ENCODE results near the gene PRPSAP1.

Gene PRPSAP1

GRCh38 chr17:76274112-76274956 is 79.4 kb downstream of the PRPSAP1 start:
- no peaks in the 10 kb centered on the region for H3K9me3 ChIP-seq (replicated peaks in 1 of 11)
- H3K4me1 ChIP-seq = peaks cover 67 to 84% (median 79%) of the 10 kb centered on the region in 10 experiments
- peak overlapping the region in 7 of 11 experiments; percentile 2 to 22 (median 15); a peak in 4 of 22 replicates for H3K9ac ChIP-seq
- peaks cover 0 to 47% (median 8%) of the 10 kb centered on the region in 11 experiments; a peak in 12 of 22 replicates for H4K20me1 ChIP-seq
- no peak overlapping the region for H3K4me3 ChIP-seq
- no peaks in the 10 kb centered on the region for H3K27me3 ChIP-seq
- TF ChIP-seq Cebpa-rat (IDR thresholded peaks at IDR 0.05) = no peak
- H3K4me2 ChIP-seq = peak overlapping the region in 7 of 11 experiments; percentile 7 to 100 (median 93); a peak in 7 of 22 replicates
- H3K27ac ChIP-seq = peak overlapping the region in 10 of 11 experiments; percentile 8 to 99 (median 72); a peak in 15 of 22 replicates
- H3K36me3 ChIP-seq = peaks cover 8 to 20% (median 16%) of the 10 kb centered on the region in 11 experiments; a peak in 21 of 22 replicates

DNA sequence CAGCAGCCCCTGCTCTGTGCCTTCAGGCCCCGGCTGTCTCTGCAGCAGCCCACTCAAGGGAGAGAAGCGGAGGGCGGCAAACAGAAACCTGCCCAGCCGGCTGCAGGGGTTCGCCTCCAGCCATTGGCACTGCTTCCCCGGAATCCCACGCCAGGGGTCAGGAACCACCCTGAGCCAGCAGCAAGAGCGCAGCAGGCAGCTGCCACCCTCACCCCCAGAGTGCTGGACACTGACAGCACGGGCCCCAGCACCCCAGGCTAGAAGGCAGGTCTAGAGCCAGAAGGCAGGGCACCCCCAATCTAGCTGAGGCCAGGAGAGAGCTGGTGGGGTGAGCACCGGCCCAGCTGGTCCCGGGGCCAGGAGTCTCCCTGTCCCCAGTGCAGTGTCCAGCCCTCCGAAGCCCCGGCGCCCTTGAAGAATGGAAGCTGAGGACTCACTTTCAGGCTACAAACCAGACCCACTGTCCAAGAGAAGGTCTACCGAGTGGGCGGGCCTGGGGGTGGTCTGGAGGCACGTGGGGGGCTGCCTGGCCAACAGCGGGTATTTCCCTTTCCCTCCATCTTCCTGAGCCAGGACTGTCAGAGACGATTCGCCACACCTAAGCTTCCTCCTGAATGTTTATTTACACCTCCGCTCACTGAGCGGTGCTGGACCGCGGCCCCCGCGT is 80.1 kb downstream of the PRPSAP1 start:
- H3K36me3 ChIP-seq = peaks cover 15 to 28% (median 23%) of the 10 kb centered on the region in 11 experiments; a peak in 21 of 22 replicates
- H3K4me2 ChIP-seq = peak overlapping the region in 10 of 11 experiments; percentile 91 to 100 (median 98); a peak in 15 of 22 replicates

GRCh38 chr17:76272541-76273444 is 80.9 kb downstream of the PRPSAP1 start:
- Histone ChIP-seq H3K27me3 (no peaks in the 10 kb centered on the region), H3K9ac (peak overlapping the region; percentile 72 to 100 (median 79)), H3K4me1 (peaks cover 82 to 97% (median 92%) of the 10 kb centered on the region in 10 experiments), H4K20me1 (peaks cover 0 to 54% (median 11%) of the 10 kb centered on the region in 11 experiments; a peak in 12 of 22 replicates), H3K9me3 (replicated peaks in 1 of 11) (no peaks in the 10 kb centered on the region), H3K27ac (peak overlapping the region; percentile 70 to 99 (median 84)), H3K4me2 (peak overlapping the region; percentile 91 to 100 (median 98)), H3K4me3 (peak overlapping the region in 9 of 10 experiments; percentile 34 to 67 (median 48); a peak in 10 of 20 replicates), H3K36me3 (peaks cover 19 to 32% (median 26%) of the 10 kb centered on the region in 11 experiments; a peak in 21 of 22 replicates)
- TF ChIP-seq Cebpa-rat (IDR thresholded peaks at IDR 0.05) = no peak

More for the DNA sequence above, 80.1 kb downstream of the PRPSAP1 start:
- Histone ChIP-seq H3K4me3 (no peak overlapping the region), H3K4me1 (peaks cover 74 to 92% (median 87%) of the 10 kb centered on the region in 10 experiments), H3K9ac (peak overlapping the region in 7 of 11 experiments; percentile 22 to 100 (median 79); a peak in 7 of 22 replicates), H3K9me3 (replicated peaks in 1 of 11) (no peaks in the 10 kb centered on the region), H3K27me3 (no peaks in the 10 kb centered on the region), H4K20me1 (peaks cover 0 to 54% (median 11%) of the 10 kb centered on the region in 11 experiments; a peak in 12 of 22 replicates), H3K27ac (peak overlapping the region in 10 of 11 experiments; percentile 17 to 99 (median 84); a peak in 16 of 22 replicates)
- TF ChIP-seq Cebpa-rat (IDR thresholded peaks at IDR 0.05) = no peak

DNA sequence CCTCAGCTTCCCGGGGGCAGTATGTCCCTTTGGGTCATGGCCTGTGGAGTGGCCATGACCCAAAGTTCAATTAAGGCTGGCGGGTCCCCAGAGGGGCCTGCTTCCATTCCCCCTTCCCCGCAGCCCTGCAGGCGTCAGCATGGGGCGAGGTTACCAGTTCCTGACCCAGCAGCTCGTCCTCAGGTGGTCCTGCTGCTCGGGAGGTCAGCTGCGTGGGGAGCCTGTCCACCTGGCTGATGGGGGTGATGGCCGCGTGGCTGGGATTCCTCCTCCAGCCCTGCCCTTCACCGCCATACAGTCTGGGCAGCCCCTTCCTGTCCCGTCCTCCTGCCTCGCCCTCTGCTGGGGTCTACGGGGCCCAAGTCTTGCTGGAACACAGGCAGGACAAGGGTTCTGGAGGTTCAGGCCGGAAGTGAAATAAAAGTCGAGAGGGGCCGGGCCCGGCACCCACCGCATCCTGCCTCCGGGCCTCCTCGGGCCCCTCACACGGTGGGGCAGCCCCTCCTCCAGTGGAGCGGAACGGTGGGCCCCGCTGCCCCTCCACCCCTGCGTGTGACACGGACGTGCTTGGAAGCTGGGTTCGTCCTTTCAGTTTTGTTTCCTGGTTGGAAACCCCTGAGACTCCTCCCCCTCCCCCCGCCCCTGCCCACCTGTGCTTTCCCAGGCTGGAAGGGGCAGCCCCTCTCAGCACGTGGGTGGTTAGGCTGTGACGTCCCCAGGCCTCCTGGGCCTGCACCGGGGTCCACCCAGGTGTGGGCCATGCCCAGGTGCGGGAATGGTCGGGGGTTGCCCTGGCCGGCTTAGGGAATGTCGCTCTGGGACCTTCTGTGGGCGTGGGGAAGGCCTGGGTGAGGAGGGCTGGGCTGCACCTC is 81.8 kb downstream of the PRPSAP1 start:
- Histone ChIP-seq H3K4me2 (peak overlapping the region; percentile 91 to 100 (median 98)), H3K9me3 (replicated peaks in 1 of 11) (no peaks in the 10 kb centered on the region), H3K4me3 (peak overlapping the region; percentile 34 to 67 (median 50)), H3K27me3 (no peaks in the 10 kb centered on the region), H3K9ac (peak overlapping the region; percentile 72 to 100 (median 79)), H4K20me1 (peaks cover 0 to 54% (median 11%) of the 10 kb centered on the region in 11 experiments; a peak in 12 of 22 replicates), H3K27ac (peak overlapping the region; percentile 70 to 99 (median 84)), H3K4me1 (peaks cover 90 to 100% (median 97%) of the 10 kb centered on the region in 10 experiments), H3K36me3 (peaks cover 21 to 40% (median 32%) of the 10 kb centered on the region in 11 experiments; a peak in 21 of 22 replicates)
- no peak for TF ChIP-seq Cebpa-rat (IDR thresholded peaks at IDR 0.05)

DNA sequence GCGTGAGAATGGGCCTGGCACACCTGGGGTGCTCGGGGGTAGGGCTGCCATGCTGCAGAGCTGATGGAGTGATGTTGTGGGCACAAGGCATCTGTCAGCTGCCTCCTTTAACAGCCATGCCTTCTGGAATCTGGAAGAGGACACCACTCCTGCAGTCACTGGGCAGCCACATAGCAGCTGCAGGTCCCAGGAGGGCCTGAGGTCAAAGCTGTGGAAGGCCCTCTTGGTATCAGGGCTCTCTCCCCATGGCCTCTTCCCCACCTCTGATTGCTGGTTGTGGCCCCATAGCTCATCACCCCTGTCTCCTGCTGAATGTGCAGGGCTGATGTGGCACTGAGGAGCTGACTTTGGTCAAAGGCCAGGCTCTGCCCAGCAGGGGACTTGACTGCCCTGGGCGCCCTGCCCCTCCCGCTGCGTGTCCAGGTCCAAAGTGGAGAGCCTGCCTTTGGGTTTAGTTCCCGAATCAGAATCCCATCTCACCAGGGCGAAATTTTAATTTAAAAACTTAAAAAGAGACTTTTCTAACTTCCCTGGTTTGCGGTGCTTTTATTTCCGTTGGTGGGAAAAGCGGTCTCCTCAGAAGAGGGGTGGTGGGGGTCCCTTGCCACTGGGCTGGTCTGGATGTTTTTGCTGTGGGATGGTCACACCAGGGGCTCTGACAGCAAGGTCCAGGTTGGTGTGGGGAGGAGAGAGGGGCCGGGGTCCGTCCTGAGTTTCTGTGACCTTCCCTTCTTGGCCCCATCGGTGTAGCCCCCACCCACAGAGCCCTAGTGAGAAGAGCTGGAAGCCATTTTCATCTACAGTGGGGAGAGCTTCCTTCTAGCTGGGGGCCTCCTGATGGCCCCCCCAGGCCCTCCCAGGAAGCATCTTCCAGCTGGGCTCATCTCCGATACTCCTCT is 82.7 kb downstream of the PRPSAP1 start:
- Histone ChIP-seq H3K9ac (peak overlapping the region; percentile 72 to 100 (median 79)), H3K4me2 (peak overlapping the region; percentile 91 to 100 (median 98)), H4K20me1 (peaks cover 0 to 54% (median 11%) of the 10 kb centered on the region in 11 experiments; a peak in 12 of 22 replicates), H3K4me1 (peaks cover 86 to 95% (median 91%) of the 10 kb centered on the region in 10 experiments), H3K27ac (peak overlapping the region; percentile 70 to 99 (median 84)), H3K4me3 (peak overlapping the region; percentile 34 to 67 (median 50)), H3K27me3 (no peaks in the 10 kb centered on the region), H3K36me3 (peaks cover 21 to 48% (median 36%) of the 10 kb centered on the region in 11 experiments; a peak in 21 of 22 replicates), H3K9me3 (replicated peaks in 1 of 11) (no peaks in the 10 kb centered on the region)
- no peak for TF ChIP-seq Cebpa-rat (IDR thresholded peaks at IDR 0.05)

- Histone ChIP-seq H3K4me3 (peak overlapping the region in 6 of 10 experiments; percentile 84 to 97 (median 94); a peak in 7 of 20 replicates), H3K27me3 (no peaks in the 10 kb centered on the region), H3K27ac (peak overlapping the region in 10 of 11 experiments; percentile 94 to 99 (median 98); a peak in 19 of 22 replicates), H3K9me3 (replicated peaks in 1 of 11) (no peaks in the 10 kb centered on the region), H3K4me1 (peaks cover 77 to 86% (median 83%) of the 10 kb centered on the region in 10 experiments), H3K36me3 (peaks cover 21 to 48% (median 36%) of the 10 kb centered on the region in 11 experiments; a peak in 21 of 22 replicates), H3K9ac (peak overlapping the region; percentile 95 to 100 (median 99); a peak in 21 of 22 replicates), H3K4me2 (peak overlapping the region; percentile 91 to 100 (median 98)), H4K20me1 (peaks cover 0 to 55% (median 11%) of the 10 kb centered on the region in 11 experiments; a peak in 12 of 22 replicates)
- no peak for TF ChIP-seq Cebpa-rat (IDR thresholded peaks at IDR 0.05)
These were observed 83.6 kb downstream of the PRPSAP1 start for GRCh38 chr17:76270127-76270592.
